Breast epithelium (tissue), 4 donors: Measurements from ENCODE around the gene ATP8B4. TPM values are rescaled to one million over a fixed set of nuclear protein-coding genes. Genes with fewer than 3 reads are reported as not detected.

Source experiments
- DNase-seq, 2 donors: peaks; one replicate each; pipeline ENCODE4 v3.0.0-alpha.2; 2019; ENCODE audit warnings: low spot score in 2 of 2
- H3K27ac ChIP-seq, 2 donors: fragments of 200-600 bp; sonication (generic) in 1 of 2; one replicate each; pipeline ENCODE4 v1.5.1; 2016 to 2019; ENCODE audit warnings: mild to moderate bottlenecking in 1 of 2
- H3K27me3 ChIP-seq, 2 donors: fragments of 200-600 bp; sonication (generic) in 1 of 2; one replicate each; pipeline versions ENCODE4 v1.5.1 to v1.6.0; 2017 to 2019; ENCODE audit warnings: control low read depth in 1 of 2, mild to moderate bottlenecking in 1 of 2
- H3K36me3 ChIP-seq: fragments of 200-600 bp; one replicate; pipeline ENCODE4 v1.5.1; 2019
- H3K4me1 ChIP-seq, 2 donors: fragments of 200-600 bp; sonication (generic); one replicate each; pipeline ENCODE4 v1.5.1; 2016 to 2019; ENCODE audit warnings: control low read depth in 1 of 2
- H3K4me3 ChIP-seq, 3 donors: fragments of 200-600 bp; sonication (generic); 1 replicate in 2 of 3; 2 replicates in 1 of 3; pipeline ENCODE4 v1.5.1; 2016 to 2019; ENCODE audit warnings: mild to moderate bottlenecking in 3 of 3, moderate library complexity in 2 of 3
- H3K9me3 ChIP-seq, 2 donors: fragments of 200-600 bp; sonication (generic) in 1 of 2; one replicate each; pipeline ENCODE4 v1.5.1; 2016 to 2019; ENCODE audit warnings: control low read depth in 1 of 2
- CTCF ChIP-seq, 3 donors: fragments of 450-650 bp; IDR thresholded peaks; one replicate each; pipeline ENCODE4 v1.5.1; 2016 to 2017; ENCODE audit warnings: antibody characterized with exemption in 3 of 3, mild to moderate bottlenecking in 3 of 3, moderate library complexity in 3 of 3
- POLR2A ChIP-seq: fragments of 450-650 bp; IDR thresholded peaks from one replicate; pipeline ENCODE4 v1.6.1; 2016; ENCODE audit warnings: antibody characterized with exemption, mild to moderate bottlenecking, moderate library complexity
- POLR2AphosphoS5 ChIP-seq, 3 donors: sonication (generic); formaldehyde crosslinking; IDR thresholded peaks; one replicate each; pipeline ENCODE4 v1.6.1; 2017; ENCODE audit warnings: antibody characterized with exemption in 3 of 3
- intact Hi-C: fragments of 100-400 bp; cut with DNase I; formaldehyde crosslinking; loops from one replicate; pipeline ENCODE4 v1.15.1; 2023; ENCODE audit warnings: low total_unique reads
- total RNA-seq, 3 donors: library from RNA; depleted of rRNA; stranded (reverse); fragments of >200 nt; gene quantifications; one replicate each; pipeline ENCODE4 v1.1.0, GENCODE V29; 2016

ATP8B4 gene
- total RNA-seq, 3 donors from 2014 or later = 7.9 to 28.3 (median 9.5) TPM

GRCh38 chr15:50113187-50113505 is 5.9 kb downstream of the ATP8B4 start:
- peak overlapping the region in 1 of 3 donors; percentile 4 for H3K4me3 ChIP-seq
- H3K9me3 ChIP-seq = no peaks in the 10 kb centered on the region
- no peak for DNase-seq
- H3K36me3 ChIP-seq = no peaks in the 10 kb centered on the region
- intact Hi-C loops = loop anchor here (5.0 to 10.0 kb wide), 2 partner anchors 669 to 958 kb away; partner anchors contain the start of gene COPS2
- no peaks in the 10 kb centered on the region for H3K4me1 ChIP-seq
- no peaks in the 10 kb centered on the region for H3K27me3 ChIP-seq
- no peak overlapping the region for H3K27ac ChIP-seq
- no peak for TF ChIP-seq POLR2A
- TF ChIP-seq CTCF (IDR thresholded peaks at IDR 0.05) = no peak
- no peak for TF ChIP-seq POLR2AphosphoS5 (IDR thresholded peaks at IDR 0.05)

- no peak overlapping the region for H3K27ac ChIP-seq
- H3K4me1 ChIP-seq = no peaks in the 10 kb centered on the region
- TF ChIP-seq CTCF (IDR thresholded peaks at IDR 0.05) (no peak), POLR2AphosphoS5 (IDR thresholded peaks at IDR 0.05) (no peak), POLR2A (no peak)
- no peak for DNase-seq
- H3K9me3 ChIP-seq = no peaks in the 10 kb centered on the region
- no peaks in the 10 kb centered on the region for H3K27me3 ChIP-seq
- no peaks in the 10 kb centered on the region for H3K36me3 ChIP-seq
- intact Hi-C loops = loop anchor here (5.0 to 10.0 kb wide), 2 partner anchors 670 to 958 kb away; partner anchors contain the start of gene COPS2
- H3K4me3 ChIP-seq = peak overlapping the region in 1 of 3 donors; percentile 4
Observed at GRCh38 chr15:50112488-50113186, 6.4 kb downstream of the ATP8B4 start.

- Histone ChIP-seq H3K4me3 (no peak overlapping the region), H3K27ac (no peak overlapping the region), H3K27me3 (no peaks in the 10 kb centered on the region), H3K9me3 (no peaks in the 10 kb centered on the region), H3K4me1 (no peaks in the 10 kb centered on the region), H3K36me3 (no peaks in the 10 kb centered on the region)
- TF ChIP-seq POLR2AphosphoS5 (IDR thresholded peaks at IDR 0.05) (no peak), POLR2A (no peak), CTCF (IDR thresholded peaks at IDR 0.05) (no peak)
- intact Hi-C loops = loop anchor here (5.0 to 10.0 kb wide), 2 partner anchors 672 to 955 kb away; partner anchors contain the start of gene COPS2
- DNase-seq = no peak
Observed at GRCh38 chr15:50110285-50110684, 8.7 kb downstream of the ATP8B4 start.

- no peaks in the 10 kb centered on the region for H3K27me3 ChIP-seq
- intact Hi-C loops = loop anchor here (2.0 kb wide), 1 partner anchor 27 kb away; no protein-coding TSS in a partner anchor
- H3K9me3 ChIP-seq = no peaks in the 10 kb centered on the region
- H3K27ac ChIP-seq = no peak overlapping the region
- H3K4me1 ChIP-seq = no peaks in the 10 kb centered on the region
- no peak for DNase-seq
- TF ChIP-seq CTCF (IDR thresholded peaks at IDR 0.05) (no peak), POLR2A (no peak), POLR2AphosphoS5 (IDR thresholded peaks at IDR 0.05) (no peak)
- no peak overlapping the region for H3K4me3 ChIP-seq
- no peaks in the 10 kb centered on the region for H3K36me3 ChIP-seq
Observed at GRCh38 chr15:50109076-50109987, 9.7 kb downstream of the ATP8B4 start.

GRCh38 chr15:50108461-50108860 is 10.6 kb downstream of the ATP8B4 start:
- no peak overlapping the region for H3K4me3 ChIP-seq
- H3K27me3 ChIP-seq = no peaks in the 10 kb centered on the region
- no peaks in the 10 kb centered on the region for H3K4me1 ChIP-seq
- no peak overlapping the region for H3K27ac ChIP-seq
- no peak for DNase-seq
- intact Hi-C loops = loop anchor here (2.0 kb wide), 1 partner anchor 28 kb away; no protein-coding TSS in a partner anchor
- no peaks in the 10 kb centered on the region for H3K9me3 ChIP-seq
- TF ChIP-seq POLR2AphosphoS5 (IDR thresholded peaks at IDR 0.05) (no peak), POLR2A (no peak), CTCF (IDR thresholded peaks at IDR 0.05) (no peak)
- H3K36me3 ChIP-seq = no peaks in the 10 kb centered on the region
